K562 treated with DMSO at 1 percent for 12 hours (cell line): ENCODE measurements around the gene NFE2. TPM values are rescaled to one million over a fixed set of nuclear protein-coding genes. Genes with fewer than 3 reads are reported as not detected.

Experiments used
- total RNA-seq: library from RNA; unstranded; fragments of 300-600 nt; gene quantifications from 2 replicates; pipeline ENCODE4 v1.2.3, GENCODE V29; 2022; ENCODE audit not compliant: insufficient read depth

Gene NFE2
- total RNA-seq: 125 and 136 TPM in 2 replicates

GRCh38 chr12:54300732-54301427, at the start of gene NFE2:
Gene NFE2 (minus strand): TSS chr12:54301015. CDS start chr12:54295248, 5,767 bp downstream.

GRCh38 chr12:54324617-54325441, 24.0 kb upstream of the NFE2 start, which contains the start of gene COPZ1:
Gene COPZ1 (plus strand): TSS chr12:54325131. CDS start chr12:54325164, 33 bp downstream.

GRCh38 chr12:54280468-54281260, 20.2 kb downstream of the NFE2 start, which contains the start of gene HNRNPA1:
Gene HNRNPA1 (plus strand): TSS chr12:54280726. CDS start chr12:54280808, 82 bp downstream.

GRCh38 chr12:54279632-54280467, 21.0 kb downstream of the NFE2 start, which contains the start of gene CBX5:
Gene CBX5 (minus strand): TSS chr12:54280122. CDS start chr12:54257650, 22,472 bp downstream.

Other genes with a start within 250 kb of the NFE2 start
- gene HOXC4, start 247.2 kb downstream of the NFE2 start, total RNA-seq: 1.1 TPM in 1 of 2 replicates, not detected in the other
- gene SMUG1, start 112.0 kb downstream of the NFE2 start, total RNA-seq: 33.0 and 42.8 TPM in 2 replicates
- gene CBX5, start 20.9 kb downstream of the NFE2 start, total RNA-seq: 8.6 and 39.5 TPM in 2 replicates
- gene HNRNPA1, start 20.3 kb downstream of the NFE2 start, total RNA-seq: 1,247 and 2,227 TPM in 2 replicates
- gene COPZ1, start 24.1 kb upstream of the NFE2 start, total RNA-seq: 129 and 197 TPM in 2 replicates
- gene GPR84, start 63.5 kb upstream of the NFE2 start, total RNA-seq: not detected in 2 replicates
- gene ZNF385A, start 83.7 kb upstream of the NFE2 start, total RNA-seq: 21.8 and 45.3 TPM in 2 replicates
- 41.8 and 96.9 TPM in 2 replicates for gene ITGA5, start 118.3 kb upstream of the NFE2 start, total RNA-seq
- gene GTSF1, start 172.6 kb upstream of the NFE2 start, total RNA-seq: 246 and 263 TPM in 2 replicates
- 22.7 and 49.2 TPM in 2 replicates for gene NCKAP1L, start 196.7 kb upstream of the NFE2 start, total RNA-seq
- gene PDE1B, start 248.6 kb upstream of the NFE2 start, total RNA-seq: 1.8 and 3.5 TPM in 2 replicates